ENCODE data around the gene SLC2A1. TPM values are rescaled to one million over a fixed set of nuclear protein-coding genes. Genes with fewer than 3 reads are reported as not detected.

Gene SLC2A1
- polyA plus RNA-seq, 1 donor (not counting 4 experiments of a cell fraction or from before 2014, with no cell fraction given) = 689 TPM

DNA sequence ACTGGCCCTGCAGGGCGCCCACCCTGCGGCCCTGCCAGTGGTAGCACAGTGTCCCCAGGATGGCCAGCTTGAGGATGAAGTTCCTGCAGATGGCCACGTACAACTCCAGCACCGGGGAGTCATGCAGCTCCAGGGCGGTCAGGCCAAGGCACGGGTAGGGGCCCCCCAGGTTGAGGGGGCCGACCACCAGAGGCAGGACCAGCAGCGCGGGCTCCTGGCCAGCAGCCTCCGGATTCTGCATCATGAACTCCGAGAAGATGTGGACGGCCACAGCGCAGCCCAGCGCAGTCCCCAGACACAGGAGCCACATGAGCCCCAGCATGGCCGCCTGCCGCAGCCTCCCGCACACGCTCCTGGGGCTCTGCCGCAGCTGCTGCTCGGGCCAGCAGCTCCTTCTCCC is 71.3 kb downstream of the SLC2A1 start:
- dilution Hi-C loops (cut with MboI; ENCODE audit: extremely low pct_ligation_motif_present, low sequenced_read_pairs) = no loop called here
- Histone ChIP-seq H3K9ac (ENCODE audit: control insufficient read depth, extremely low read depth, insufficient read depth, low read length) (no peak overlapping the region), H3K27ac (ENCODE audit: control insufficient read depth, insufficient read depth, low read length) (no peak overlapping the region), H3K9me1 (ENCODE audit: control insufficient read depth, extremely low read depth, insufficient read depth, low read length) (no peaks in the 10 kb centered on the region), H3K79me2 (ENCODE audit: control insufficient read depth, insufficient read depth, low read length) (no peaks in the 10 kb centered on the region), H3K4me3 (ENCODE audit: control insufficient read depth in 2 of 3, extremely low read depth in 1 of 3, insufficient read depth in 2 of 3, low read depth in 1 of 3, low read length in 3 of 3) (no peak overlapping the region), H3K27me3 (ENCODE audit: control insufficient read depth, extremely low read depth, insufficient read depth, low read length) (no peaks in the 10 kb centered on the region), H3K36me3 (ENCODE audit: control insufficient read depth in 2 of 2, extremely low read depth in 1 of 2, insufficient read depth in 2 of 2, low read length in 2 of 2) (no peaks in the 10 kb centered on the region), H3K4me2 (ENCODE audit: control insufficient read depth, extremely low read depth, insufficient read depth, low read depth, low read length) (no peak overlapping the region), H4K20me1 (ENCODE audit: control insufficient read depth, extremely low read depth, insufficient read depth, low read length) (no peaks in the 10 kb centered on the region), H3K4me1 (ENCODE audit: control insufficient read depth, extremely low read depth, insufficient read depth, low read length) (no peaks in the 10 kb centered on the region), H3K9me3 (ENCODE audit: control insufficient read depth, low read depth, low read length) (no peaks in the 10 kb centered on the region), H2AFZ (ENCODE audit: control insufficient read depth, low read length) (no peak overlapping the region)
- FAIRE-seq = no peak
- no peak for DNase-seq (ENCODE audit: low read depth, low spot score)
- TF ChIP-seq CTCF (optimal IDR thresholded peaks at IDR 0.05 in 1 of 3, IDR thresholded peaks at IDR 0.05 in 1 of 3, conservative IDR thresholded peaks at IDR 0.05 in 1 of 3; ENCODE audit: extremely low read depth in 1 of 3, insufficient read depth in 2 of 3, low read length in 3 of 3) (no peak), EZH2 (IDR thresholded peaks at IDR 0.05; ENCODE audit: low read length) (no peak)

DNA sequence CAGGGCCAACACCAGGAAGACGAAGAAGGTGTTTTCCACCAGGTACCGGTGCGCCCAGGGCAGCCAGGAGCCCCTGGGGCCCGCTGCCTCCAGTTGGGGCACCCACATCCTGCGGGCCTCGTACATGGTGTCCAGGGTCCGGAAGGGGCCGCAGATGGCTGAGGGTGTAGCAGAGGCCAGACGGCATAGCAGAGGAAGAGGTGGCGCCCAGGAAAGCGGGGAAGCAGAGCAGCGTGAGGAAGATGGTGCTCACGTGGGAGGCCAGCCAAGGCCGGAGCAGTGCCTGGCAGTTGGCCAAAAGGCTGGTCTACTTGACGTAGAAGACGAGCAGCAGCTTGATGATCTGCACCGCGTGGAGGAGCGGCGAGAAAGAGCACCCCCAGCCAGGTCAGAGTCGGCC is 71.9 kb downstream of the SLC2A1 start:
- H3K79me2 ChIP-seq (ENCODE audit: control insufficient read depth, insufficient read depth, low read length) = no peaks in the 10 kb centered on the region
- H3K9ac ChIP-seq (ENCODE audit: control insufficient read depth, extremely low read depth, insufficient read depth, low read length) = no peak overlapping the region
- FAIRE-seq = no peak
- H3K27me3 ChIP-seq (ENCODE audit: control insufficient read depth, extremely low read depth, insufficient read depth, low read length) = no peaks in the 10 kb centered on the region
- no peaks in the 10 kb centered on the region for H4K20me1 ChIP-seq (ENCODE audit: control insufficient read depth, extremely low read depth, insufficient read depth, low read length)
- no peaks in the 10 kb centered on the region for H3K36me3 ChIP-seq (ENCODE audit: control insufficient read depth in 2 of 2, extremely low read depth in 1 of 2, insufficient read depth in 2 of 2, low read length in 2 of 2)
- no peaks in the 10 kb centered on the region for H3K4me1 ChIP-seq (ENCODE audit: control insufficient read depth, extremely low read depth, insufficient read depth, low read length)
- H3K9me3 ChIP-seq (ENCODE audit: control insufficient read depth, low read depth, low read length) = no peaks in the 10 kb centered on the region
- H3K27ac ChIP-seq (ENCODE audit: control insufficient read depth, insufficient read depth, low read length) = no peak overlapping the region
- no peak overlapping the region for H2AFZ ChIP-seq (ENCODE audit: control insufficient read depth, low read length)
- H3K4me2 ChIP-seq (ENCODE audit: control insufficient read depth, extremely low read depth, insufficient read depth, low read depth, low read length) = no peak overlapping the region
- no peaks in the 10 kb centered on the region for H3K9me1 ChIP-seq (ENCODE audit: control insufficient read depth, extremely low read depth, insufficient read depth, low read length)
- TF ChIP-seq CTCF (optimal IDR thresholded peaks at IDR 0.05 in 1 of 3, IDR thresholded peaks at IDR 0.05 in 1 of 3, conservative IDR thresholded peaks at IDR 0.05 in 1 of 3; ENCODE audit: extremely low read depth in 1 of 3, insufficient read depth in 2 of 3, low read length in 3 of 3) = no peak
- no peak for TF ChIP-seq EZH2 (IDR thresholded peaks at IDR 0.05; ENCODE audit: low read length)
- no peak for DNase-seq (ENCODE audit: low read depth, low spot score)
- H3K4me3 ChIP-seq (ENCODE audit: control insufficient read depth in 2 of 3, extremely low read depth in 1 of 3, insufficient read depth in 2 of 3, low read depth in 1 of 3, low read length in 3 of 3) = no peak overlapping the region
- dilution Hi-C loops (cut with MboI; ENCODE audit: extremely low pct_ligation_motif_present, low sequenced_read_pairs) = no loop called here
